ENCODE measurements around the gene EN2.

EN2 gene

GRCh38 chr7:155422599-155423336 lies 35.2 kb upstream of the EN2 start:
- no peaks in the 10 kb centered on the region for H3K27me3 Mint-ChIP-seq
- H3K9me3 Mint-ChIP-seq = no peaks in the 10 kb centered on the region
- no peak overlapping the region for H3K4me3 Mint-ChIP-seq
- H3K36me3 Mint-ChIP-seq = no peaks in the 10 kb centered on the region
- H3K4me1 Mint-ChIP-seq = no peaks in the 10 kb centered on the region
- H3K27ac Mint-ChIP-seq = no peak overlapping the region

GRCh38 chr7:155423337-155424285 lies 34.3 kb upstream of the EN2 start:
- no peaks in the 10 kb centered on the region for H3K9me3 Mint-ChIP-seq
- H3K27me3 Mint-ChIP-seq = peaks cover under 1% of the 10 kb centered on the region
- no peaks in the 10 kb centered on the region for H3K36me3 Mint-ChIP-seq
- no peaks in the 10 kb centered on the region for H3K4me1 Mint-ChIP-seq
- H3K27ac Mint-ChIP-seq = no peak overlapping the region
- H3K4me3 Mint-ChIP-seq = no peak overlapping the region

- Mint-ChIP-seq H3K4me1 (no peaks in the 10 kb centered on the region), H3K4me3 (no peak overlapping the region), H3K27me3 (peaks cover 5% of the 10 kb centered on the region), H3K27ac (no peak overlapping the region), H3K36me3 (no peaks in the 10 kb centered on the region), H3K9me3 (no peaks in the 10 kb centered on the region)
Measured at GRCh38 chr7:155424301-155425010, 33.5 kb upstream of the EN2 start.

- Mint-ChIP-seq H3K27me3 (peaks cover 5% of the 10 kb centered on the region), H3K36me3 (no peaks in the 10 kb centered on the region), H3K4me1 (no peaks in the 10 kb centered on the region), H3K27ac (no peak overlapping the region), H3K9me3 (no peaks in the 10 kb centered on the region), H3K4me3 (no peak overlapping the region)
Measured at GRCh38 chr7:155425011-155425340, 33.0 kb upstream of the EN2 start.

- H3K27ac Mint-ChIP-seq = no peak overlapping the region
- H3K4me3 Mint-ChIP-seq = no peak overlapping the region
- no peaks in the 10 kb centered on the region for H3K36me3 Mint-ChIP-seq
- H3K4me1 Mint-ChIP-seq = no peaks in the 10 kb centered on the region
- H3K9me3 Mint-ChIP-seq = no peaks in the 10 kb centered on the region
- peaks cover 10% of the 10 kb centered on the region for H3K27me3 Mint-ChIP-seq
Measured at GRCh38 chr7:155425887-155426286, 32.0 kb upstream of the EN2 start.

GRCh38 chr7:155426543-155427410 lies 31.2 kb upstream of the EN2 start:
- Mint-ChIP-seq H3K27ac (no peak overlapping the region), H3K4me1 (no peaks in the 10 kb centered on the region), H3K27me3 (peaks cover 10% of the 10 kb centered on the region), H3K4me3 (no peak overlapping the region), H3K9me3 (no peaks in the 10 kb centered on the region), H3K36me3 (no peaks in the 10 kb centered on the region)

- no peaks in the 10 kb centered on the region for H3K4me1 Mint-ChIP-seq
- peaks cover 10% of the 10 kb centered on the region for H3K27me3 Mint-ChIP-seq
- no peak overlapping the region for H3K4me3 Mint-ChIP-seq
- H3K9me3 Mint-ChIP-seq = no peaks in the 10 kb centered on the region
- no peaks in the 10 kb centered on the region for H3K36me3 Mint-ChIP-seq
- H3K27ac Mint-ChIP-seq = no peak overlapping the region
Measured at GRCh38 chr7:155427411-155428038, 30.4 kb upstream of the EN2 start.

- H3K36me3 Mint-ChIP-seq = no peaks in the 10 kb centered on the region
- H3K4me1 Mint-ChIP-seq = no peaks in the 10 kb centered on the region
- H3K27ac Mint-ChIP-seq = no peak overlapping the region
- H3K4me3 Mint-ChIP-seq = no peak overlapping the region
- H3K9me3 Mint-ChIP-seq = no peaks in the 10 kb centered on the region
- H3K27me3 Mint-ChIP-seq = peaks cover 10% of the 10 kb centered on the region
Measured at GRCh38 chr7:155428171-155428834, 29.6 kb upstream of the EN2 start.

GRCh38 chr7:155429651-155430050 lies 28.3 kb upstream of the EN2 start:
- H3K27me3 Mint-ChIP-seq = peaks cover 11% of the 10 kb centered on the region
- no peak overlapping the region for H3K27ac Mint-ChIP-seq
- no peaks in the 10 kb centered on the region for H3K9me3 Mint-ChIP-seq
- no peaks in the 10 kb centered on the region for H3K36me3 Mint-ChIP-seq
- no peak overlapping the region for H3K4me3 Mint-ChIP-seq
- H3K4me1 Mint-ChIP-seq = no peaks in the 10 kb centered on the region

- Mint-ChIP-seq H3K27ac (no peak overlapping the region), H3K36me3 (no peaks in the 10 kb centered on the region), H3K4me3 (no peak overlapping the region), H3K27me3 (peaks cover 11% of the 10 kb centered on the region), H3K4me1 (no peaks in the 10 kb centered on the region), H3K9me3 (no peaks in the 10 kb centered on the region)
Measured at GRCh38 chr7:155430606-155431005, 27.3 kb upstream of the EN2 start.

GRCh38 chr7:155431231-155431630 lies 26.7 kb upstream of the EN2 start:
- H3K9me3 Mint-ChIP-seq = no peaks in the 10 kb centered on the region
- no peaks in the 10 kb centered on the region for H3K36me3 Mint-ChIP-seq
- H3K27ac Mint-ChIP-seq = no peak overlapping the region
- no peaks in the 10 kb centered on the region for H3K4me1 Mint-ChIP-seq
- no peak overlapping the region for H3K4me3 Mint-ChIP-seq
- H3K27me3 Mint-ChIP-seq = peaks cover 11% of the 10 kb centered on the region

- H3K4me1 Mint-ChIP-seq = no peaks in the 10 kb centered on the region
- no peaks in the 10 kb centered on the region for H3K9me3 Mint-ChIP-seq
- H3K4me3 Mint-ChIP-seq = no peak overlapping the region
- no peaks in the 10 kb centered on the region for H3K36me3 Mint-ChIP-seq
- no peak overlapping the region for H3K27ac Mint-ChIP-seq
- peaks cover 14% of the 10 kb centered on the region for H3K27me3 Mint-ChIP-seq
Measured at GRCh38 chr7:155431711-155432110, 26.2 kb upstream of the EN2 start.

- Mint-ChIP-seq H3K4me1 (no peaks in the 10 kb centered on the region), H3K4me3 (no peak overlapping the region), H3K27me3 (peaks cover 13% of the 10 kb centered on the region), H3K27ac (no peak overlapping the region), H3K36me3 (no peaks in the 10 kb centered on the region), H3K9me3 (no peaks in the 10 kb centered on the region)
Measured at GRCh38 chr7:155435110-155435509, 22.8 kb upstream of the EN2 start.

GRCh38 chr7:155437836-155438235 lies 20.1 kb upstream of the EN2 start:
- Mint-ChIP-seq H3K27ac (no peak overlapping the region), H3K4me3 (no peak overlapping the region), H3K36me3 (no peaks in the 10 kb centered on the region), H3K27me3 (peaks cover 11% of the 10 kb centered on the region), H3K9me3 (no peaks in the 10 kb centered on the region), H3K4me1 (no peaks in the 10 kb centered on the region)
